Ovary (tissue), 3 donors: ENCODE data around the gene PIK3C2G.

Experiments used
- CTCF ChIP-seq, 3 donors: fragments of 450-650 bp in 2 of 3; fragments of 200-600 bp in 1 of 3; IDR thresholded peaks; one replicate each; pipeline versions ENCODE4 v1.5.1 to v1.8.0; 2016 to 2022; ENCODE audit warnings: antibody characterized with exemption in 3 of 3, mild to moderate bottlenecking in 1 of 3
- POLR2A ChIP-seq: fragments of 450-650 bp; IDR thresholded peaks from one replicate; pipeline ENCODE4 v1.6.1; 2017; ENCODE audit warnings: antibody characterized with exemption, mild to moderate bottlenecking, moderate library complexity
- donor health status: DM: no; HTN: no; CAD: no.

- TF ChIP-seq CTCF (IDR thresholded peaks at IDR 0.05) (no peak), POLR2A (no peak)
These were observed 306.5 kb downstream of the PIK3C2G start for GRCh38 chr12:18567787-18568186.
